Duodenal mucosa (tissue), 2 donors: Measurements from ENCODE around the gene RASIP1.
"Not testable (repeated sequence)": the region's sequence is repeated elsewhere in the genome, so short reads cannot be mapped to it uniquely, and the experiment has no call there.

ENCODE experiments used
- H3K27ac ChIP-seq: one replicate; pipeline ENCODE4 v1.7.0; 2013; ENCODE audit warnings: low read depth, low read length
- H3K27me3 ChIP-seq, 2 donors: one replicate each; pipeline ENCODE4 v1.7.0; 2013; ENCODE audit warnings: low read length in 2 of 2, control low read depth in 1 of 2; ENCODE audit not compliant: insufficient read depth in 2 of 2, control insufficient read depth in 1 of 2
- H3K36me3 ChIP-seq, 2 donors: one replicate each; pipeline ENCODE4 v1.7.0; 2013; ENCODE audit warnings: low read length in 2 of 2, control low read depth in 1 of 2; ENCODE audit not compliant: insufficient read depth in 2 of 2, control insufficient read depth in 1 of 2
- H3K4me1 ChIP-seq, 2 donors: one replicate each; pipeline ENCODE4 v1.7.0; 2013; ENCODE audit warnings: low read length in 2 of 2, control low read depth in 1 of 2; ENCODE audit not compliant: insufficient read depth in 2 of 2, control insufficient read depth in 1 of 2
- H3K4me3 ChIP-seq, 2 donors: one replicate each; pipeline ENCODE4 v1.7.0; 2013; ENCODE audit warnings: low read length in 2 of 2, low read depth in 1 of 2
- H3K9ac ChIP-seq, 2 donors: one replicate each; pipeline ENCODE4 v1.7.0; 2013; ENCODE audit warnings: low read length in 2 of 2, low read depth in 1 of 2
- H3K9me3 ChIP-seq, 2 donors: one replicate each; pipeline ENCODE4 v1.7.0; 2013; ENCODE audit warnings: low read length in 2 of 2, control low read depth in 1 of 2; ENCODE audit not compliant: control insufficient read depth in 1 of 2

The RASIP1 gene

GRCh38 chr19:48770734-48771472 lies 30.5 kb upstream of the RASIP1 start:
- no peak overlapping the region for H3K27ac ChIP-seq

GRCh38 chr19:48770266-48770665 lies 29.9 kb upstream of the RASIP1 start:
- no peaks in the 10 kb centered on the region for H3K36me3 ChIP-seq
- no peak overlapping the region for H3K27ac ChIP-seq
- no peaks in the 10 kb centered on the region for H3K4me1 ChIP-seq
- H3K9me3 ChIP-seq: no peaks in the 10 kb centered on the region
- H3K27me3 ChIP-seq: no peaks in the 10 kb centered on the region
- no peak overlapping the region for H3K4me3 ChIP-seq
- H3K9ac ChIP-seq: no peak overlapping the region

More at GRCh38 chr19:48770734-48771472, 30.5 kb upstream of the RASIP1 start:
- no peaks in the 10 kb centered on the region for H3K9me3 ChIP-seq
- H3K36me3 ChIP-seq: no peaks in the 10 kb centered on the region
- H3K4me3 ChIP-seq: no peak overlapping the region
- H3K27me3 ChIP-seq: no peaks in the 10 kb centered on the region
- no peaks in the 10 kb centered on the region for H3K4me1 ChIP-seq
- H3K9ac ChIP-seq: no peak overlapping the region

GRCh38 chr19:48768994-48769713 lies 28.7 kb upstream of the RASIP1 start:
- no peaks in the 10 kb centered on the region for H3K9me3 ChIP-seq
- H3K36me3 ChIP-seq: no peaks in the 10 kb centered on the region
- no peaks in the 10 kb centered on the region for H3K4me1 ChIP-seq
- no peak overlapping the region for H3K4me3 ChIP-seq
- H3K9ac ChIP-seq: no peak overlapping the region
- H3K27me3 ChIP-seq: no peaks in the 10 kb centered on the region
- H3K27ac ChIP-seq: no peak overlapping the region

- not testable (repeated sequence) for H3K27me3 ChIP-seq, H3K9me3 ChIP-seq, H3K27ac ChIP-seq, H3K36me3 ChIP-seq, H3K9ac ChIP-seq, H3K4me1 ChIP-seq, H3K4me3 ChIP-seq
Measured at GRCh38 chr19:48768171-48768753, 27.9 kb upstream of the RASIP1 start.

- not testable (repeated sequence) for H3K9me3 ChIP-seq, H3K27ac ChIP-seq, H3K27me3 ChIP-seq, H3K36me3 ChIP-seq, H3K4me1 ChIP-seq, H3K9ac ChIP-seq, H3K4me3 ChIP-seq
Measured at GRCh38 chr19:48765816-48766215, 25.4 kb upstream of the RASIP1 start.

- H3K9ac ChIP-seq: no peak overlapping the region
- H3K27me3 ChIP-seq: no peaks in the 10 kb centered on the region
- H3K4me3 ChIP-seq: no peak overlapping the region
- H3K9me3 ChIP-seq: no peaks in the 10 kb centered on the region
- H3K36me3 ChIP-seq: no peaks in the 10 kb centered on the region
- no peaks in the 10 kb centered on the region for H3K4me1 ChIP-seq
- H3K27ac ChIP-seq: no peak overlapping the region
Measured at GRCh38 chr19:48760504-48761205, 20.2 kb upstream of the RASIP1 start.

- Histone ChIP-seq H3K27ac (no peak overlapping the region), H3K4me3 (no peak overlapping the region), H3K9ac (no peak overlapping the region), H3K4me1 (peaks cover 5 to 6% of the 10 kb centered on the region in 2 donors), H3K9me3 (no peaks in the 10 kb centered on the region), H3K27me3 (no peaks in the 10 kb centered on the region), H3K36me3 (no peaks in the 10 kb centered on the region)
Measured at GRCh38 chr19:48757741-48758144, 17.3 kb upstream of the RASIP1 start.

- no peak overlapping the region for H3K4me3 ChIP-seq
- no peak overlapping the region for H3K27ac ChIP-seq
- no peak overlapping the region for H3K9ac ChIP-seq
Measured at GRCh38 chr19:48757089-48757675, 16.8 kb upstream of the RASIP1 start.

GRCh38 chr19:48756686-48757085 lies 16.3 kb upstream of the RASIP1 start:
- Histone ChIP-seq H3K4me3 (no peak overlapping the region), H3K27ac (no peak overlapping the region), H3K9me3 (no peaks in the 10 kb centered on the region), H3K9ac (no peak overlapping the region), H3K27me3 (no peaks in the 10 kb centered on the region), H3K36me3 (no peaks in the 10 kb centered on the region), H3K4me1 (peaks cover 5 to 15% of the 10 kb centered on the region in 2 donors)

More at GRCh38 chr19:48757089-48757675, 16.8 kb upstream of the RASIP1 start:
- no peaks in the 10 kb centered on the region for H3K36me3 ChIP-seq
- no peaks in the 10 kb centered on the region for H3K9me3 ChIP-seq
- H3K4me1 ChIP-seq: peaks cover 5 to 11% of the 10 kb centered on the region in 2 donors
- no peaks in the 10 kb centered on the region for H3K27me3 ChIP-seq
